ENCODE measurements around the gene ZNF662.

GRCh38 chr3:42906070-42906847 is at the start of gene ZNF662:
- TF ChIP-seq, protein P1, sequence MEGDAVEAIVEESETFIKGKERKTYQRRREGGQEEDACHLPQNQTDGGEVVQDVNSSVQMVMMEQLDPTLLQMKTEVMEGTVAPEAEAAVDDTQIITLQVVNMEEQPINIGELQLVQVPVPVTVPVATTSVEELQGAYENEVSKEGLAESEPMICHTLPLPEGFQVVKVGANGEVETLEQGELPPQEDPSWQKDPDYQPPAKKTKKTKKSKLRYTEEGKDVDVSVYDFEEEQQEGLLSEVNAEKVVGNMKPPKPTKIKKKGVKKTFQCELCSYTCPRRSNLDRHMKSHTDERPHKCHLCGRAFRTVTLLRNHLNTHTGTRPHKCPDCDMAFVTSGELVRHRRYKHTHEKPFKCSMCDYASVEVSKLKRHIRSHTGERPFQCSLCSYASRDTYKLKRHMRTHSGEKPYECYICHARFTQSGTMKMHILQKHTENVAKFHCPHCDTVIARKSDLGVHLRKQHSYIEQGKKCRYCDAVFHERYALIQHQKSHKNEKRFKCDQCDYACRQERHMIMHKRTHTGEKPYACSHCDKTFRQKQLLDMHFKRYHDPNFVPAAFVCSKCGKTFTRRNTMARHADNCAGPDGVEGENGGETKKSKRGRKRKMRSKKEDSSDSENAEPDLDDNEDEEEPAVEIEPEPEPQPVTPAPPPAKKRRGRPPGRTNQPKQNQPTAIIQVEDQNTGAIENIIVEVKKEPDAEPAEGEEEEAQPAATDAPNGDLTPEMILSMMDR (IDR thresholded peaks at IDR 0.05; ENCODE audit: control extremely low read depth in 1 of 3, insufficient read depth in 1 of 3, low read depth in 1 of 3, low read length in 3 of 3), result no peak
- TF ChIP-seq JUN (IDR thresholded peaks at IDR 0.05; ENCODE audit: low read depth, low read length), result no peak
- no peak for TF ChIP-seq RNF2 (IDR thresholded peaks at IDR 0.05; ENCODE audit: borderline replicate concordance, low read depth, low read length, missing control alignments, poor library complexity, severe bottlenecking)
- TF ChIP-seq CREB1 (IDR thresholded peaks at IDR 0.05), result no peak
- TF ChIP-seq EGR1 (IDR thresholded peaks at IDR 0.05; ENCODE audit: borderline replicate concordance, low read depth, low read length), result no peak
- TF ChIP-seq CBX5 (IDR thresholded peaks at IDR 0.05; ENCODE audit: low read depth, low read length), result no peak
- TF ChIP-seq, protein P2, sequence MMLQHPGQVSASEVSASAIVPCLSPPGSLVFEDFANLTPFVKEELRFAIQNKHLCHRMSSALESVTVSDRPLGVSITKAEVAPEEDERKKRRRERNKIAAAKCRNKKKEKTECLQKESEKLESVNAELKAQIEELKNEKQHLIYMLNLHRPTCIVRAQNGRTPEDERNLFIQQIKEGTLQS (IDR thresholded peaks at IDR 0.05; ENCODE audit: insufficient read depth, low read depth, low read length), result no peak
- no peak for TF ChIP-seq POLR2A (IDR thresholded peaks at IDR 0.05; ENCODE audit: control extremely low read depth in 1 of 2, low read depth in 2 of 2, low read length in 2 of 2)
- no peak for TF ChIP-seq SP2 (IDR thresholded peaks at IDR 0.05; ENCODE audit: low read length)
- TF ChIP-seq KDM1A (IDR thresholded peaks at IDR 0.05; ENCODE audit: borderline replicate concordance, low read length), result no peak
- TF ChIP-seq POLR2AphosphoS5 (IDR thresholded peaks at IDR 0.05; ENCODE audit: low read depth, low read length), result no peak
- no peak for TF ChIP-seq TEAD4 (IDR thresholded peaks at IDR 0.05; ENCODE audit: low read depth, low read length)
- no peak for TF ChIP-seq RFX5 (IDR thresholded peaks at IDR 0.05; ENCODE audit: borderline replicate concordance, low read depth, low read length)
- TF ChIP-seq SIX5 (IDR thresholded peaks at IDR 0.05; ENCODE audit: low read depth, low read length), result no peak
